GM23338 (cell line): ENCODE results near the gene SMG1.

ENCODE experiments used
- EZH2 ChIP-seq: fragments of 200-600 bp; sonication (generic); IDR thresholded peaks from one replicate; pipeline ENCODE4 v1.8.0; 2017; ENCODE audit warnings: antibody characterized with exemption, mild to moderate bottlenecking, low read depth; ENCODE audit not compliant: unreplicated experiment
- POLR2AphosphoS5 ChIP-seq: IDR thresholded peaks from 2 replicates; pipeline ENCODE4 v1.6.1; 2016; ENCODE audit warnings: antibody characterized with exemption, low read depth
- TF ChIP-seq, protein P1 (sequence below), 2 experiments: fragments of 200-600 bp in 1 of 2; sonication (generic) in 1 of 2; conservative IDR thresholded peaks; 2 replicates each; pipeline versions ENCODE4 v1.5.1 to v1.6.1; 2016 to 2017; ENCODE audit warnings: antibody characterized with exemption in 2 of 2, low read depth in 2 of 2, mild to moderate bottlenecking in 2 of 2, moderate library complexity in 1 of 2

DNA sequence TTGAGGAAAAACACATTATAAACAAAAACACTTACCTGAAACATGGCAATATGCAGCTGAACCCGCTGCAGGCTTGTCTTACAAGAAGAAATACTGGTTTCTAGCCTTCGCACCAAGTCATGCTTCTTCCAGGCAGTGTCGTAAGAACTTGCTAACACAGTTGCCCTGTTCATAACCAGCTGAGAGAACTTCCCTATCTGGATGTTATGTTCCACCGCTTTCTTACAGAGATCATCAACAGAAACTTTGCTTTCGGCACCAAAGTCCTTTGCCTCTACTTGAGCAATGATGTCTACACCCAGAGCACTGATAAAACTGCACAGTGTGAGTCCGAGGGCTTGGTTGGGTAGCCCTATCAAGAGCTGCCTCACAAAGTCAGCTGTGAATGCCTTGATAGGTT lies 97.0 kb downstream of the SMG1 start:
- TF ChIP-seq, protein P1, sequence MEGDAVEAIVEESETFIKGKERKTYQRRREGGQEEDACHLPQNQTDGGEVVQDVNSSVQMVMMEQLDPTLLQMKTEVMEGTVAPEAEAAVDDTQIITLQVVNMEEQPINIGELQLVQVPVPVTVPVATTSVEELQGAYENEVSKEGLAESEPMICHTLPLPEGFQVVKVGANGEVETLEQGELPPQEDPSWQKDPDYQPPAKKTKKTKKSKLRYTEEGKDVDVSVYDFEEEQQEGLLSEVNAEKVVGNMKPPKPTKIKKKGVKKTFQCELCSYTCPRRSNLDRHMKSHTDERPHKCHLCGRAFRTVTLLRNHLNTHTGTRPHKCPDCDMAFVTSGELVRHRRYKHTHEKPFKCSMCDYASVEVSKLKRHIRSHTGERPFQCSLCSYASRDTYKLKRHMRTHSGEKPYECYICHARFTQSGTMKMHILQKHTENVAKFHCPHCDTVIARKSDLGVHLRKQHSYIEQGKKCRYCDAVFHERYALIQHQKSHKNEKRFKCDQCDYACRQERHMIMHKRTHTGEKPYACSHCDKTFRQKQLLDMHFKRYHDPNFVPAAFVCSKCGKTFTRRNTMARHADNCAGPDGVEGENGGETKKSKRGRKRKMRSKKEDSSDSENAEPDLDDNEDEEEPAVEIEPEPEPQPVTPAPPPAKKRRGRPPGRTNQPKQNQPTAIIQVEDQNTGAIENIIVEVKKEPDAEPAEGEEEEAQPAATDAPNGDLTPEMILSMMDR (conservative IDR thresholded peaks at IDR 0.05; ENCODE audit: low read depth in 2 of 2), result no peak
- TF ChIP-seq POLR2AphosphoS5 (no peak), EZH2 (no peak)
